ENCODE results near the gene HMCN1. TPM values are rescaled to one million over a fixed set of nuclear protein-coding genes. Genes with fewer than 3 reads are reported as not detected.
A peak's percentile ranks its signal among the peaks of the same experiment; 100 is the strongest.

The HMCN1 gene
- total RNA-seq, 1 donor from 2014 or later = 3.4 TPM

GRCh38 chr1:185914089-185914488 is 179.9 kb downstream of the HMCN1 start:
- peaks cover 8% of the 10 kb centered on the region for H3K4me1 Mint-ChIP-seq (ENCODE audit: low read depth)
- H3K36me3 Mint-ChIP-seq (ENCODE audit: insufficient read depth) = no peaks in the 10 kb centered on the region
- H3K9me3 Mint-ChIP-seq (ENCODE audit: low read depth) = no peaks in the 10 kb centered on the region
- TF ChIP-seq CTCF (IDR thresholded peaks at IDR 0.05; ENCODE audit: unreplicated experiment) = no peak
- no peak overlapping the region for H3K27ac Mint-ChIP-seq
- H3K4me3 Mint-ChIP-seq (ENCODE audit: low read depth) = no peak overlapping the region
- no peaks in the 10 kb centered on the region for H3K27me3 Mint-ChIP-seq
- DNase-seq (ENCODE audit: low spot score, unreplicated experiment) = no peak

- DNase-seq (ENCODE audit: low spot score, unreplicated experiment) = no peak
- TF ChIP-seq CTCF (IDR thresholded peaks at IDR 0.05; ENCODE audit: unreplicated experiment) = no peak
- Mint-ChIP-seq H3K4me1 (ENCODE audit: low read depth) (peaks cover 8% of the 10 kb centered on the region), H3K9me3 (ENCODE audit: low read depth) (no peaks in the 10 kb centered on the region), H3K27ac (no peak overlapping the region), H3K36me3 (ENCODE audit: insufficient read depth) (no peaks in the 10 kb centered on the region), H3K4me3 (ENCODE audit: low read depth) (no peak overlapping the region), H3K27me3 (no peaks in the 10 kb centered on the region)
Measured at GRCh38 chr1:185916861-185917260, 182.7 kb downstream of the HMCN1 start.

GRCh38 chr1:185917646-185918045 is 183.5 kb downstream of the HMCN1 start:
- no peak overlapping the region for H3K4me3 Mint-ChIP-seq (ENCODE audit: low read depth)
- no peak overlapping the region for H3K27ac Mint-ChIP-seq
- no peak for TF ChIP-seq CTCF (IDR thresholded peaks at IDR 0.05; ENCODE audit: unreplicated experiment)
- no peaks in the 10 kb centered on the region for H3K9me3 Mint-ChIP-seq (ENCODE audit: low read depth)
- peak; percentile 18 for DNase-seq (ENCODE audit: low spot score, unreplicated experiment)
- peaks cover 5% of the 10 kb centered on the region for H3K4me1 Mint-ChIP-seq (ENCODE audit: low read depth)
- H3K36me3 Mint-ChIP-seq (ENCODE audit: insufficient read depth) = no peaks in the 10 kb centered on the region
- no peaks in the 10 kb centered on the region for H3K27me3 Mint-ChIP-seq

GRCh38 chr1:185920602-185921001 is 186.4 kb downstream of the HMCN1 start:
- no peak for TF ChIP-seq CTCF (IDR thresholded peaks at IDR 0.05; ENCODE audit: unreplicated experiment)
- no peaks in the 10 kb centered on the region for H3K36me3 Mint-ChIP-seq (ENCODE audit: insufficient read depth)
- DNase-seq (ENCODE audit: low spot score, unreplicated experiment) = no peak
- H3K4me3 Mint-ChIP-seq (ENCODE audit: low read depth) = no peak overlapping the region
- no peak overlapping the region for H3K27ac Mint-ChIP-seq
- peaks cover 2% of the 10 kb centered on the region for H3K9me3 Mint-ChIP-seq (ENCODE audit: low read depth)
- peaks cover 1% of the 10 kb centered on the region for H3K27me3 Mint-ChIP-seq
- H3K4me1 Mint-ChIP-seq (ENCODE audit: low read depth) = peaks cover 3% of the 10 kb centered on the region

GRCh38 chr1:185921636-185922035 is 187.4 kb downstream of the HMCN1 start:
- no peak overlapping the region for H3K27ac Mint-ChIP-seq
- peaks cover 5% of the 10 kb centered on the region for H3K4me1 Mint-ChIP-seq (ENCODE audit: low read depth)
- peaks cover 2% of the 10 kb centered on the region for H3K9me3 Mint-ChIP-seq (ENCODE audit: low read depth)
- no peak for DNase-seq (ENCODE audit: low spot score, unreplicated experiment)
- no peak for TF ChIP-seq CTCF (IDR thresholded peaks at IDR 0.05; ENCODE audit: unreplicated experiment)
- no peaks in the 10 kb centered on the region for H3K36me3 Mint-ChIP-seq (ENCODE audit: insufficient read depth)
- H3K4me3 Mint-ChIP-seq (ENCODE audit: low read depth) = no peak overlapping the region
- peaks cover 2% of the 10 kb centered on the region for H3K27me3 Mint-ChIP-seq

All from progenitor cell of endocrine pancreas (in vitro differentiated cells).